OCI-LY7 (cell line): ENCODE data around the gene KANK2. TPM values are rescaled to one million over a fixed set of nuclear protein-coding genes. Genes with fewer than 3 reads are reported as not detected.

Experiments used
- BruUV-seq: library from RNA; stranded (reverse); fragments of 400-500 nt; replicated peaks from 2 replicates; lab custom pipeline; 2021; lab: Mats Ljungman, UMichigan
- CTCF ChIA-PET: fragments of 300-600 bp; sonication (Branson Sonifier 250); formaldehyde crosslinking; loops from one replicate; lab custom pipeline; 2022; ENCODE audit warnings: antibody characterized with exemption; ENCODE audit not compliant: unreplicated experiment; lab: Charles Lee
- POLR2A ChIA-PET: fragments of 300-600 bp; sonication (Branson Sonifier 250); formaldehyde crosslinking; loops from one replicate; lab custom pipeline; 2022; ENCODE audit warnings: antibody characterized with exemption; lab: Charles Lee
- DNase-seq: peaks from one replicate; pipeline ENCODE4 v3.0.0-alpha.2; 2015; ENCODE audit warnings: low spot score
- H2AFZ ChIP-seq: fragments of 200-600 bp; sonication (generic), shearing (Covaris generic); 2 replicates; pipeline ENCODE4 v1.6.1; 2014; ENCODE audit warnings: mild to moderate bottlenecking, antibody characterized with exemption, low read length, moderate library complexity
- H3K27ac ChIP-seq: fragments of 200-600 bp; sonication (generic); 2 replicates; pipeline ENCODE4 v1.5.1; 2014; ENCODE audit warnings: mixed run types, low read depth, mild to moderate bottlenecking, moderate library complexity, low read length, inconsistent platforms; ENCODE audit not compliant: poor library complexity, severe bottlenecking
- H3K36me3 ChIP-seq: fragments of 200-600 bp; sonication (generic); 2 replicates; pipeline ENCODE4 v1.6.1; 2014; ENCODE audit warnings: mild to moderate bottlenecking, antibody characterized with exemption, low read length, moderate library complexity, mixed read lengths; ENCODE audit not compliant: insufficient read depth
- H3K4me1 ChIP-seq: fragments of 200-600 bp; sonication (generic); 2 replicates; pipeline ENCODE4 v1.5.1; 2014; ENCODE audit warnings: mild to moderate bottlenecking, low read length; ENCODE audit not compliant: insufficient read depth, poor library complexity, severe bottlenecking
- H3K4me2 ChIP-seq: fragments of 200-600 bp; sonication (generic); 2 replicates; pipeline ENCODE4 v1.6.1; 2014; ENCODE audit warnings: mild to moderate bottlenecking, low read length
- H3K4me3 ChIP-seq: fragments of 200-600 bp; sonication (generic); 2 replicates; pipeline ENCODE4 v1.5.1; 2014; ENCODE audit warnings: mild to moderate bottlenecking, low read depth, low read length; ENCODE audit not compliant: poor library complexity, severe bottlenecking
- H3K79me2 ChIP-seq: fragments of 200-600 bp; sonication (generic); 2 replicates; pipeline ENCODE4 v1.6.1; 2016; ENCODE audit warnings: low read depth, mild to moderate bottlenecking, low read length, moderate library complexity, mixed read lengths; ENCODE audit not compliant: insufficient read depth
- H3K9me2 ChIP-seq: fragments of 200-600 bp; sonication (generic); 2 replicates; pipeline ENCODE4 v1.6.1; 2016; ENCODE audit warnings: mild to moderate bottlenecking, low read length, mixed read lengths; ENCODE audit not compliant: insufficient read depth
- H3K9me3 ChIP-seq: fragments of 200-600 bp; sonication (generic); 2 replicates; pipeline ENCODE4 v1.6.1; 2014; ENCODE audit warnings: mild to moderate bottlenecking, mixed run types, low read length, mixed read lengths
- H4K20me1 ChIP-seq: fragments of 200-600 bp; sonication (generic); 2 replicates; pipeline ENCODE4 v1.6.1; 2014; ENCODE audit warnings: mild to moderate bottlenecking, antibody characterized with exemption, low read length, moderate library complexity, mixed read lengths; ENCODE audit not compliant: insufficient read depth
- EZH2phosphoT487 ChIP-seq: fragments of 200-600 bp; sonication (generic); IDR thresholded peaks from 2 replicates; pipeline ENCODE4 v1.6.1; 2018; ENCODE audit warnings: low read depth, borderline replicate concordance, mild to moderate bottlenecking, mixed run types, antibody characterized with exemption, low read length, moderate library complexity, mixed read lengths
- intact Hi-C: fragments of 100-400 bp; cut with micrococcal nuclease; formaldehyde crosslinking; loops from one replicate; pipeline ENCODE4 v1.10.0; 2022; ENCODE audit not compliant: unreplicated experiment
- total RNA-seq, 2 experiments: library from RNA; depleted of rRNA in 1 of 2; stranded (reverse); fragments of >200 nt in 1 of 2; shearing (Covaris generic) in 1 of 2; gene quantifications; 2 replicates each; pipeline ENCODE4 v1.2.3, GENCODE V29; 2014 to 2022
- TF ChIP-seq, protein P1 (sequence below): fragments of 200-600 bp; sonication (generic); conservative IDR thresholded peaks from 2 replicates; pipeline ENCODE4 v1.5.1; 2014; ENCODE audit warnings: mild to moderate bottlenecking, antibody characterized with exemption, low read length, moderate library complexity, mixed read lengths

The KANK2 gene
- total RNA-seq, 2 experiments from 2014 or later, result 174 to 186 TPM

DNA sequence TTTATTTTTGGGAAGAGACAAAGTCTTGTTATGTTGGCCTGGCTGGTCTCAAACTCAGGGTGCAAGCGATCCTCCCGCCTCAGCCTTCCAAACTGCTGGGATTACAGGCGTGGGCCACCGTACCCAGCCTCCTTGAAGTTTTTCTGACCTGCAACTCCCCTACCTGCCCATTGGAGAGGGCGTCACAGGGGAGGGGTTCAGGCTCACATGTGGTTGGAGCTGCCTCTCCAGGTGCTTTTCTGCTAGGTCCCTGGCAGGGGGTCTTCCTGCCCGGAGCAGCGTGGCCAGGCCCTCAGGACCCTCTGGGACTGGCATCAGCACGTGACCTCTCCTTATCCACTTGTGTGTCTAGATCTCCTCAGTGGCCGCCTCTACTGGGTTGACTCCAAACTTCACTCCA, 80.8 kb downstream of the KANK2 start:
- peaks cover 96% of the 10 kb centered on the region for H3K36me3 ChIP-seq
- BruUV-seq, result no TSS peak
- CTCF ChIA-PET, result no interaction called here
- DNase-seq, result no peak
- no peak overlapping the region for H3K4me2 ChIP-seq
- intact Hi-C loops, result no loop called here
- H3K79me2 ChIP-seq, result no peaks in the 10 kb centered on the region
- H3K9me2 ChIP-seq, result no peaks in the 10 kb centered on the region
- H3K27ac ChIP-seq, result no peak overlapping the region
- H4K20me1 ChIP-seq, result no peaks in the 10 kb centered on the region
- H3K4me3 ChIP-seq, result no peak overlapping the region
- H3K4me1 ChIP-seq, result no peaks in the 10 kb centered on the region
- POLR2A ChIA-PET, result no interaction called here
- TF ChIP-seq EZH2phosphoT487, result no peak
- TF ChIP-seq, protein P1, sequence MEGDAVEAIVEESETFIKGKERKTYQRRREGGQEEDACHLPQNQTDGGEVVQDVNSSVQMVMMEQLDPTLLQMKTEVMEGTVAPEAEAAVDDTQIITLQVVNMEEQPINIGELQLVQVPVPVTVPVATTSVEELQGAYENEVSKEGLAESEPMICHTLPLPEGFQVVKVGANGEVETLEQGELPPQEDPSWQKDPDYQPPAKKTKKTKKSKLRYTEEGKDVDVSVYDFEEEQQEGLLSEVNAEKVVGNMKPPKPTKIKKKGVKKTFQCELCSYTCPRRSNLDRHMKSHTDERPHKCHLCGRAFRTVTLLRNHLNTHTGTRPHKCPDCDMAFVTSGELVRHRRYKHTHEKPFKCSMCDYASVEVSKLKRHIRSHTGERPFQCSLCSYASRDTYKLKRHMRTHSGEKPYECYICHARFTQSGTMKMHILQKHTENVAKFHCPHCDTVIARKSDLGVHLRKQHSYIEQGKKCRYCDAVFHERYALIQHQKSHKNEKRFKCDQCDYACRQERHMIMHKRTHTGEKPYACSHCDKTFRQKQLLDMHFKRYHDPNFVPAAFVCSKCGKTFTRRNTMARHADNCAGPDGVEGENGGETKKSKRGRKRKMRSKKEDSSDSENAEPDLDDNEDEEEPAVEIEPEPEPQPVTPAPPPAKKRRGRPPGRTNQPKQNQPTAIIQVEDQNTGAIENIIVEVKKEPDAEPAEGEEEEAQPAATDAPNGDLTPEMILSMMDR, result no peak
- H2AFZ ChIP-seq, result no peak overlapping the region
- no peaks in the 10 kb centered on the region for H3K9me3 ChIP-seq

DNA sequence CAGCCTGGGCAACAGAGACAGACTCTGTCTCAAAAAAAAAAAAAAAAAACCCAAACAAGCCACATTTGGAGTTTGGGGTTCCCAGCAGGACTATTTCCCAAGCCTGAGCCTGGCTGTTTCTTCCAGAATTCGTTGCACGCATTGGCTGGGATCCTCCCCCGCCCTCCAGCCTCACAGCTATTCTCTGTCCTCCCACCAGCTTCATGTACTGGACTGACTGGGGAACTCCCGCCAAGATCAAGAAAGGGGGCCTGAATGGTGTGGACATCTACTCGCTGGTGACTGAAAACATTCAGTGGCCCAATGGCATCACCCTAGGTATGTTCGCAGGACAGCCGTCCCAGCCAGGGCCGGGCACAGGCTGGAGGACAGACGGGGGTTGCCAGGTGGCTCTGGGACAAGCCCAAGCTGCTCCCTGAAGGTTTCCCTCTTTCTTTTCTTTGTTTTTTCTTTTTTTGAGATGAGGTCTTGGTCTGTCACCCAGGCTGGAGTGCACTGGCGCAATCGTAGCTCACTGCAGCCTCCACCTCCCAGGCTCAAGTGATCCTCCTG, 81.4 kb downstream of the KANK2 start:
- Histone ChIP-seq H4K20me1 (no peaks in the 10 kb centered on the region), H2AFZ (no peak overlapping the region), H3K9me3 (no peaks in the 10 kb centered on the region), H3K4me3 (no peak overlapping the region), H3K79me2 (no peaks in the 10 kb centered on the region), H3K4me1 (no peaks in the 10 kb centered on the region), H3K36me3 (peaks cover 96% of the 10 kb centered on the region), H3K9me2 (no peaks in the 10 kb centered on the region), H3K4me2 (no peak overlapping the region), H3K27ac (no peak overlapping the region)
- BruUV-seq, result no TSS peak
- intact Hi-C loops, result no loop called here
- TF ChIP-seq, protein P1, result no peak
- TF ChIP-seq EZH2phosphoT487, result no peak
- no peak for DNase-seq
- POLR2A ChIA-PET, result no interaction called here
- CTCF ChIA-PET, result no interaction called here

DNA sequence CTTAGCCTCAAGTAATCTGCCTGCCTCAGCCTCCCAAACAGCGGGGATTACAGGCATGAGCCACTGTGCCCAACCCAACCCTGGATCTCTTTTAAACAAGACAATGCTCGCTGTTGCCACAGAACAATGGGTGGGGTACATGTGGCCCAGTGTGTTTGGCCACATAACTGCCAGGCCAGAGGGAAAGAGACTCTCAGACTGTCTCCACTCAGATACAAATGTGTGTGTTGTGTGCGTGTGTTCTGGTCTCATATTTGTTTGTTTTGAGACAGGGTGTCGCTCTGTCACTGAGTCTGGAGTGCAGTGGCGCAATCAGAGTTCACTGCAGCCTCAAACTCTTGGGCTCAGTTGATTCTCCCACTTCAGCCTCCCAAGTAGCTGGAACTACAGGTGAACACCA, 82.3 kb downstream of the KANK2 start:
- Histone ChIP-seq H3K4me2 (no peak overlapping the region), H3K4me3 (no peak overlapping the region), H2AFZ (no peak overlapping the region), H3K79me2 (no peaks in the 10 kb centered on the region), H3K9me3 (no peaks in the 10 kb centered on the region), H4K20me1 (no peaks in the 10 kb centered on the region), H3K36me3 (peaks cover 96% of the 10 kb centered on the region), H3K4me1 (no peaks in the 10 kb centered on the region), H3K9me2 (no peaks in the 10 kb centered on the region), H3K27ac (no peak overlapping the region)
- intact Hi-C loops, result no loop called here
- CTCF ChIA-PET, result no interaction called here
- TF ChIP-seq EZH2phosphoT487, result no peak
- TF ChIP-seq, protein P1, result no peak
- DNase-seq, result no peak
- BruUV-seq, result no TSS peak
- POLR2A ChIA-PET, result no interaction called here

Other genes starting within 250 kb of the KANK2 start
- gene SMARCA4, start 236.5 kb downstream of the KANK2 start, total RNA-seq (2014; rRNA removed; shearing (Covaris generic)), result 360 and 409 TPM in 2 replicates
- 554 and 581 TPM in 2 replicates for gene SMARCA4, start 236.5 kb downstream of the KANK2 start, total RNA-seq (2022)
- 61.8 and 88.3 TPM in 2 replicates for gene LDLR, start 108.1 kb downstream of the KANK2 start, total RNA-seq (2014; rRNA removed; shearing (Covaris generic))
- gene LDLR, start 108.1 kb downstream of the KANK2 start, total RNA-seq (2022), result 99.1 and 101 TPM in 2 replicates
- gene SPC24, start 41.8 kb downstream of the KANK2 start, total RNA-seq (2014; rRNA removed; shearing (Covaris generic)), result 184 and 220 TPM in 2 replicates
- 132 and 133 TPM in 2 replicates for gene SPC24, start 41.8 kb downstream of the KANK2 start, total RNA-seq (2022)
- not detected in 2 replicates for gene ANGPTL8, start 42.1 kb upstream of the KANK2 start, total RNA-seq (2014; rRNA removed; shearing (Covaris generic))
- gene ANGPTL8, start 42.1 kb upstream of the KANK2 start, total RNA-seq (2022), result 1.0 TPM in 1 of 2 replicates, not detected in the other
- 16.6 and 24.1 TPM in 2 replicates for gene DOCK6, start 65.0 kb upstream of the KANK2 start, total RNA-seq (2014; rRNA removed; shearing (Covaris generic))
- gene DOCK6, start 65.0 kb upstream of the KANK2 start, total RNA-seq (2022), result 74.6 and 78.2 TPM in 2 replicates
- not detected in 2 replicates for gene TSPAN16, start 98.6 kb upstream of the KANK2 start, total RNA-seq (2014; rRNA removed; shearing (Covaris generic))
- not detected in 2 replicates for gene TSPAN16, start 98.6 kb upstream of the KANK2 start, total RNA-seq (2022)
- 1.1 and 1.9 TPM in 2 replicates for gene RAB3D, start 142.1 kb upstream of the KANK2 start, total RNA-seq (2014; rRNA removed; shearing (Covaris generic))
- gene RAB3D, start 142.1 kb upstream of the KANK2 start, total RNA-seq (2022), result 7.7 and 8.4 TPM in 2 replicates
- gene TMEM205, start 148.7 kb upstream of the KANK2 start, total RNA-seq (2014; rRNA removed; shearing (Covaris generic)), result 58.4 and 58.9 TPM in 2 replicates
- 32.0 and 39.9 TPM in 2 replicates for gene TMEM205, start 148.7 kb upstream of the KANK2 start, total RNA-seq (2022)
- gene CCDC159, start 149.0 kb upstream of the KANK2 start, total RNA-seq (2014; rRNA removed; shearing (Covaris generic)), result 13.3 and 14.1 TPM in 2 replicates
- 18.9 and 26.1 TPM in 2 replicates for gene CCDC159, start 149.0 kb upstream of the KANK2 start, total RNA-seq (2022)
- 0.54 and 0.88 TPM in 2 replicates for gene PLPPR2, start 157.9 kb upstream of the KANK2 start, total RNA-seq (2014; rRNA removed; shearing (Covaris generic))
- gene PLPPR2, start 157.9 kb upstream of the KANK2 start, total RNA-seq (2022), result 2.7 and 3.6 TPM in 2 replicates
- gene SWSAP1, start 177.1 kb upstream of the KANK2 start, total RNA-seq (2014; rRNA removed; shearing (Covaris generic)), result 5.6 and 6.6 TPM in 2 replicates
- 5.6 and 6.8 TPM in 2 replicates for gene SWSAP1, start 177.1 kb upstream of the KANK2 start, total RNA-seq (2022)
- 9.9 and 19.6 TPM in 2 replicates for gene EPOR, start 186.8 kb upstream of the KANK2 start, total RNA-seq (2014; rRNA removed; shearing (Covaris generic))
- gene EPOR, start 186.8 kb upstream of the KANK2 start, total RNA-seq (2022), result 11.3 and 15.7 TPM in 2 replicates
- 0.41 TPM in 1 of 2 replicates, not detected in the other for gene RGL3, start 221.8 kb upstream of the KANK2 start, total RNA-seq (2014; rRNA removed; shearing (Covaris generic))
- gene RGL3, start 221.8 kb upstream of the KANK2 start, total RNA-seq (2022), result 0.49 and 0.61 TPM in 2 replicates
- 0.28 and 0.57 TPM in 2 replicates for gene ODAD3, start 237.6 kb upstream of the KANK2 start, total RNA-seq (2014; rRNA removed; shearing (Covaris generic))
- gene ODAD3, start 237.6 kb upstream of the KANK2 start, total RNA-seq (2022), result 0.79 and 1.2 TPM in 2 replicates
- gene PRKCSH, start 238.1 kb upstream of the KANK2 start, total RNA-seq (2014; rRNA removed; shearing (Covaris generic)), result 61.8 and 95.6 TPM in 2 replicates
- gene PRKCSH, start 238.1 kb upstream of the KANK2 start, total RNA-seq (2022), result 271 and 297 TPM in 2 replicates